Measurements from ENCODE around the gene OR10A3. TPM values are rescaled to one million over a fixed set of nuclear protein-coding genes. Genes with fewer than 3 reads are reported as not detected.

OR10A3 gene
- polyA plus RNA-seq, 1 donor (not counting 4 experiments of a cell fraction or from before 2014, with no cell fraction given): 0.04 TPM

DNA sequence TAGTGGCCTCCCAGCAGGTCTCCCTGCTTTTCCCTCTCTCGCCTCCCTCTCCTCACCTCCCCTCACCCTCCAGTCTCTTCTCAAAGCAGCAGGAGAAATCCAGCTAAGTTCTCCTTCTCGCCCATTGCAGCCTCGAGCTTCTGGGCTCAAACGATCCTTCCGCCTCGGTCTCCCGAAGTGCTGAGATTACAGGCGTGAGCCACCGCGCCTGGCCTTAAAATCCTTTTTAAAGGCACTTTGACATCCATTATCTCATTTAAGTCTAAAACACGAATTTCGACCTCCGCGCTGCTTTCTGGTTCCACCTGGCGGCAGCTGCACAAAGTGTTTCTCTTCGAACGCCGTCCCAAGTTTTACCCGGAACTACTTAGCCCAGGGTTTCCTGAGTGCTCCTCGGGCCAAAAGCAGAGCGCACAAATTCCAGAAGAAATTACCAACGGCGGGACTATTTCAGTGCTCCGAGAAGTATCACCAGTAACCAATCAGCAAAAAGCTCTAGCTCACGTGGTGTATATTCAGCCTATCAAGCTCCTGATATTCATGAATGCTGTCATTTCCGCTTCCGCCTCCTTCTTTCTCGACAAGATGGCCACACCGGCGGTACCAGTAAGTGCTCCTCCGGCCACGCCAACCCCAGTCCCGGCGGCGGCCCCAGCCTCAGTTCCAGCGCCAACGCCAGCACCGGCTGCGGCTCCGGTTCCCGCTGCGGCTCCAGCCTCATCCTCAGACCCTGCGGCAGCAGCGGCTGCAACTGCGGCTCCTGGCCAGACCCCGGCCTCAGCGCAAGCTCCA lies 45.5 kb upstream of the OR10A3 start, which contains the start of gene EIF3F:
Gene EIF3F, plus strand, starts transcription at position 570 of the 792 bp plus-strand sequence. Its CDS starts 16 bp downstream, at position 586.
- Histone ChIP-seq H3K79me2 (ENCODE audit: control insufficient read depth, insufficient read depth, low read length) (peaks cover 43% of the 10 kb centered on the region), H3K36me3 (ENCODE audit: control insufficient read depth in 2 of 2, extremely low read depth in 1 of 2, insufficient read depth in 2 of 2, low read length in 2 of 2) (peaks cover 5 to 12% of the 10 kb centered on the region in 2 experiments), H3K4me2 (ENCODE audit: control insufficient read depth, extremely low read depth, insufficient read depth, low read depth, low read length) (peak within 1 kb of the TSS; percentile 94), H3K9me3 (ENCODE audit: control insufficient read depth, low read depth, low read length) (no peaks in the 10 kb centered on the region), H3K27ac (ENCODE audit: control insufficient read depth, insufficient read depth, low read length) (peak within 1 kb of the TSS; percentile 78), H3K9me1 (ENCODE audit: control insufficient read depth, extremely low read depth, insufficient read depth, low read length) (no peaks in the 10 kb centered on the region), H3K9ac (ENCODE audit: control insufficient read depth, extremely low read depth, insufficient read depth, low read length) (peak within 1 kb of the TSS; percentile 90), H3K27me3 (ENCODE audit: control insufficient read depth, extremely low read depth, insufficient read depth, low read length) (no peaks in the 10 kb centered on the region), H4K20me1 (ENCODE audit: control insufficient read depth, extremely low read depth, insufficient read depth, low read length) (no peaks in the 10 kb centered on the region), H3K4me1 (ENCODE audit: control insufficient read depth, extremely low read depth, insufficient read depth, low read length) (peaks cover 20% of the 10 kb centered on the region), H3K4me3 (ENCODE audit: control insufficient read depth in 2 of 3, extremely low read depth in 1 of 3, insufficient read depth in 2 of 3, low read depth in 1 of 3, low read length in 3 of 3) (peak within 1 kb of the TSS; percentile 74 to 99 (median 94)), H2AFZ (ENCODE audit: control insufficient read depth, low read length) (peak within 1 kb of the TSS; percentile 93)
- dilution Hi-C loops (cut with MboI; ENCODE audit: extremely low pct_ligation_motif_present, low sequenced_read_pairs): no loop called here
- TF ChIP-seq EZH2 (IDR thresholded peaks at IDR 0.05; ENCODE audit: low read length): no peak
- TF ChIP-seq, protein P1, sequence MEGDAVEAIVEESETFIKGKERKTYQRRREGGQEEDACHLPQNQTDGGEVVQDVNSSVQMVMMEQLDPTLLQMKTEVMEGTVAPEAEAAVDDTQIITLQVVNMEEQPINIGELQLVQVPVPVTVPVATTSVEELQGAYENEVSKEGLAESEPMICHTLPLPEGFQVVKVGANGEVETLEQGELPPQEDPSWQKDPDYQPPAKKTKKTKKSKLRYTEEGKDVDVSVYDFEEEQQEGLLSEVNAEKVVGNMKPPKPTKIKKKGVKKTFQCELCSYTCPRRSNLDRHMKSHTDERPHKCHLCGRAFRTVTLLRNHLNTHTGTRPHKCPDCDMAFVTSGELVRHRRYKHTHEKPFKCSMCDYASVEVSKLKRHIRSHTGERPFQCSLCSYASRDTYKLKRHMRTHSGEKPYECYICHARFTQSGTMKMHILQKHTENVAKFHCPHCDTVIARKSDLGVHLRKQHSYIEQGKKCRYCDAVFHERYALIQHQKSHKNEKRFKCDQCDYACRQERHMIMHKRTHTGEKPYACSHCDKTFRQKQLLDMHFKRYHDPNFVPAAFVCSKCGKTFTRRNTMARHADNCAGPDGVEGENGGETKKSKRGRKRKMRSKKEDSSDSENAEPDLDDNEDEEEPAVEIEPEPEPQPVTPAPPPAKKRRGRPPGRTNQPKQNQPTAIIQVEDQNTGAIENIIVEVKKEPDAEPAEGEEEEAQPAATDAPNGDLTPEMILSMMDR (optimal IDR thresholded peaks at IDR 0.05 in 1 of 3, IDR thresholded peaks at IDR 0.05 in 1 of 3, conservative IDR thresholded peaks at IDR 0.05 in 1 of 3; ENCODE audit: extremely low read depth in 1 of 3, insufficient read depth in 2 of 3, low read length in 3 of 3): peak; percentile 82 to 90 (median 84)
- peak; percentile 94 for FAIRE-seq
- DNase-seq (ENCODE audit: low read depth, low spot score): peak; percentile 96

DNA sequence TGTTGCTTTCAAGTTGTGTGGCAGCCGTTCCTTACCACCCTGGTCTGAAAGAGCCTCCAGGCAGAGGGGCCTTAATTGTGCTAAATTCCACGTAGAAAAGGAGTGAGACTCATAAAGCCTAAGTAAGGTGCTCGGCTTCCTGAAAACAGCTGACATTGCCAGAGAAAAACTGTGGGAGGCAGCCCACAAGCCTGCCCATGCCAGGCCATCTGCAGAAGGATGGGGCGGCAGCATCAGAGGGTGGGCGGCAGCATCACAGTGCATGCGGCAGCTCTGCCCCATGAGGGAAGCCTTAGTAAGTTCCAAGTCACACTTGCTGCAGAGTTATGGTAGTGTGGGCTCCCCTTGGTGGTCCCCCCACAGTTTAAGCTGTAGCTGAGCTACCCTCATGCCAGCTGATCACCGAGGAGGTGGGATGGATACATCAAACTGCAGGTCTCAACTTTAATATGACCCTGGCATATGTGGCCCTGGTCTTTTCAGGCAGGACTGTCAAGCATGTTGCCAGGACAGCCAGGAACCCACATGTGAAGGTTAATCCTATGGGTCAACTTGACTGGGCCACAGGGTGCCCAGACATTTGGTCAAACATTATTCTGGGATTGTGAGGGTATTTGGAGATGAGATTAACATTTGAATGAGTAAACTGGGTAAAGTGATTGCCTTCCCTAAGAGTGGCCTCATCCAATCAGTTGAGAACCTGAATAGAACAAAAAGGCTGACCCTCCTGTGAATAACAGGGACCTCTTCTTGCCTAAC lies 42.5 kb upstream of the OR10A3 start:
- no peak overlapping the region for H3K27ac ChIP-seq (ENCODE audit: control insufficient read depth, insufficient read depth, low read length)
- H3K9me3 ChIP-seq (ENCODE audit: control insufficient read depth, low read depth, low read length): no peaks in the 10 kb centered on the region
- dilution Hi-C loops (cut with MboI; ENCODE audit: extremely low pct_ligation_motif_present, low sequenced_read_pairs): no loop called here
- peaks cover 19% of the 10 kb centered on the region for H3K4me1 ChIP-seq (ENCODE audit: control insufficient read depth, extremely low read depth, insufficient read depth, low read length)
- peaks cover 1 to 6% of the 10 kb centered on the region in 2 experiments for H3K36me3 ChIP-seq (ENCODE audit: control insufficient read depth in 2 of 2, extremely low read depth in 1 of 2, insufficient read depth in 2 of 2, low read length in 2 of 2)
- H3K9me1 ChIP-seq (ENCODE audit: control insufficient read depth, extremely low read depth, insufficient read depth, low read length): no peaks in the 10 kb centered on the region
- FAIRE-seq (no peak), DNase-seq (ENCODE audit: low read depth, low spot score) (no peak)
- no peak overlapping the region for H3K4me3 ChIP-seq (ENCODE audit: control insufficient read depth in 2 of 3, extremely low read depth in 1 of 3, insufficient read depth in 2 of 3, low read depth in 1 of 3, low read length in 3 of 3)
- H3K9ac ChIP-seq (ENCODE audit: control insufficient read depth, extremely low read depth, insufficient read depth, low read length): no peak overlapping the region
- no peaks in the 10 kb centered on the region for H4K20me1 ChIP-seq (ENCODE audit: control insufficient read depth, extremely low read depth, insufficient read depth, low read length)
- H2AFZ ChIP-seq (ENCODE audit: control insufficient read depth, low read length): no peak overlapping the region
- H3K4me2 ChIP-seq (ENCODE audit: control insufficient read depth, extremely low read depth, insufficient read depth, low read depth, low read length): no peak overlapping the region
- peaks cover 19% of the 10 kb centered on the region for H3K79me2 ChIP-seq (ENCODE audit: control insufficient read depth, insufficient read depth, low read length)
- no peak for TF ChIP-seq EZH2 (IDR thresholded peaks at IDR 0.05; ENCODE audit: low read length)
- TF ChIP-seq, protein P1 (optimal IDR thresholded peaks at IDR 0.05 in 1 of 3, IDR thresholded peaks at IDR 0.05 in 1 of 3, conservative IDR thresholded peaks at IDR 0.05 in 1 of 3; ENCODE audit: extremely low read depth in 1 of 3, insufficient read depth in 2 of 3, low read length in 3 of 3): no peak
- no peaks in the 10 kb centered on the region for H3K27me3 ChIP-seq (ENCODE audit: control insufficient read depth, extremely low read depth, insufficient read depth, low read length)
